Prostate gland (tissue), 2 donors: ENCODE data around the gene ZNF74. TPM values are rescaled to one million over a fixed set of nuclear protein-coding genes. Genes with fewer than 3 reads are reported as not detected.

Source experiments
- DNase-seq: peaks from one replicate; pipeline ENCODE4 v3.0.0-alpha.2; 2019; ENCODE audit warnings: low spot score
- H3K27ac ChIP-seq, 2 donors: fragments of 200-600 bp; sonication (generic); 2 replicates each; pipeline ENCODE4 v1.5.1; 2017 to 2019
- H3K27me3 ChIP-seq: fragments of 200-600 bp; sonication (generic); replicated peaks from 2 replicates; pipeline ENCODE4 v1.5.1; 2019; ENCODE audit not compliant: insufficient read depth
- H3K36me3 ChIP-seq, 2 donors: fragments of 200-600 bp; sonication (generic); 1 replicate in 1 of 2; 2 replicates in 1 of 2; pipeline versions ENCODE4 v1.5.1 to v1.8.1; 2017 to 2019
- H3K4me1 ChIP-seq: fragments of 200-600 bp; sonication (generic); replicated peaks from 2 replicates; pipeline ENCODE4 v1.5.1; 2019
- H3K4me3 ChIP-seq, 2 donors: fragments of 200-600 bp; sonication (generic); 2 replicates each; pipeline ENCODE4 v1.5.1; 2017 to 2019
- H3K9me3 ChIP-seq: fragments of 200-600 bp; sonication (generic); 2 replicates; pipeline ENCODE4 v1.5.1; 2017
- POLR2A ChIP-seq: fragments of 450-650 bp; IDR thresholded peaks from one replicate; pipeline ENCODE4 v1.6.1; 2016; ENCODE audit warnings: antibody characterized with exemption, mild to moderate bottlenecking
- POLR2AphosphoS5 ChIP-seq: sonication (generic); formaldehyde crosslinking; IDR thresholded peaks from one replicate; pipeline ENCODE4 v1.6.1; 2017; ENCODE audit warnings: antibody characterized with exemption
- WGBS: methylation state at CpG from one replicate; pipeline ENCODE4 v1.1.5; 2018; 5-methylcytosine and 5-hydroxymethylcytosine counted together
- intact Hi-C: fragments of 100-400 bp; cut with DNase I; formaldehyde crosslinking; loops from one replicate; pipeline ENCODE4 v1.14.2; 2022
- total RNA-seq, 2 donors: library from RNA; depleted of rRNA; stranded (reverse); fragments of >200 nt; gene quantifications; one replicate each; pipeline ENCODE4 v1.1.0, GENCODE V29; 2016
- TF ChIP-seq, protein P1 (sequence below), 4 experiments: fragments of 200-600 bp in 2 of 4; fragments of 450-650 bp in 2 of 4; sonication (generic) in 2 of 4; IDR thresholded peaks; 1 replicate in 3 of 4; 2 replicates in 1 of 4; pipeline ENCODE4 v1.5.1; 2016 to 2019; ENCODE audit warnings: antibody characterized with exemption in 4 of 4, mild to moderate bottlenecking in 2 of 4, moderate library complexity in 2 of 4

The ZNF74 gene
- total RNA-seq, 2 donors from 2014 or later: 17.0 to 41.6 TPM

- no peaks in the 10 kb centered on the region for H3K4me1 ChIP-seq
- TF ChIP-seq POLR2A (no peak), POLR2AphosphoS5 (no peak)
- TF ChIP-seq, protein P1, sequence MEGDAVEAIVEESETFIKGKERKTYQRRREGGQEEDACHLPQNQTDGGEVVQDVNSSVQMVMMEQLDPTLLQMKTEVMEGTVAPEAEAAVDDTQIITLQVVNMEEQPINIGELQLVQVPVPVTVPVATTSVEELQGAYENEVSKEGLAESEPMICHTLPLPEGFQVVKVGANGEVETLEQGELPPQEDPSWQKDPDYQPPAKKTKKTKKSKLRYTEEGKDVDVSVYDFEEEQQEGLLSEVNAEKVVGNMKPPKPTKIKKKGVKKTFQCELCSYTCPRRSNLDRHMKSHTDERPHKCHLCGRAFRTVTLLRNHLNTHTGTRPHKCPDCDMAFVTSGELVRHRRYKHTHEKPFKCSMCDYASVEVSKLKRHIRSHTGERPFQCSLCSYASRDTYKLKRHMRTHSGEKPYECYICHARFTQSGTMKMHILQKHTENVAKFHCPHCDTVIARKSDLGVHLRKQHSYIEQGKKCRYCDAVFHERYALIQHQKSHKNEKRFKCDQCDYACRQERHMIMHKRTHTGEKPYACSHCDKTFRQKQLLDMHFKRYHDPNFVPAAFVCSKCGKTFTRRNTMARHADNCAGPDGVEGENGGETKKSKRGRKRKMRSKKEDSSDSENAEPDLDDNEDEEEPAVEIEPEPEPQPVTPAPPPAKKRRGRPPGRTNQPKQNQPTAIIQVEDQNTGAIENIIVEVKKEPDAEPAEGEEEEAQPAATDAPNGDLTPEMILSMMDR (IDR thresholded peaks at IDR 0.05): no peak
- no peaks in the 10 kb centered on the region for H3K27me3 ChIP-seq
- no peaks in the 10 kb centered on the region for H3K9me3 ChIP-seq
- no peak overlapping the region for H3K27ac ChIP-seq
- WGBS: 94% methylated on average over 7 of the region's 7 CpGs
- DNase-seq: no peak
- intact Hi-C loops: no loop called here
- no peak overlapping the region for H3K4me3 ChIP-seq
- H3K36me3 ChIP-seq: no peaks in the 10 kb centered on the region
Observed at GRCh38 chr22:20421507-20421874, 27.5 kb downstream of the ZNF74 start.

GRCh38 chr22:20422271-20423007, 28.5 kb downstream of the ZNF74 start:
- H3K27ac ChIP-seq: no peak overlapping the region
- no peaks in the 10 kb centered on the region for H3K4me1 ChIP-seq
- WGBS: 51% methylated on average over 18 of the region's 21 CpGs
- no peaks in the 10 kb centered on the region for H3K36me3 ChIP-seq
- TF ChIP-seq POLR2A: no peak
- no peak for TF ChIP-seq POLR2AphosphoS5
- TF ChIP-seq, protein P1 (IDR thresholded peaks at IDR 0.05): no peak
- intact Hi-C loops: no loop called here
- DNase-seq: no peak
- no peaks in the 10 kb centered on the region for H3K9me3 ChIP-seq
- H3K4me3 ChIP-seq: no peak overlapping the region
- H3K27me3 ChIP-seq: no peaks in the 10 kb centered on the region

- H3K4me3 ChIP-seq: no peak overlapping the region
- TF ChIP-seq POLR2A (no peak), POLR2AphosphoS5 (no peak)
- TF ChIP-seq, protein P1 (IDR thresholded peaks at IDR 0.05): no peak
- H3K27me3 ChIP-seq: no peaks in the 10 kb centered on the region
- intact Hi-C loops: no loop called here
- no peaks in the 10 kb centered on the region for H3K4me1 ChIP-seq
- 45% methylated on average over 12 of the region's 20 CpGs for WGBS
- no peaks in the 10 kb centered on the region for H3K9me3 ChIP-seq
- no peaks in the 10 kb centered on the region for H3K36me3 ChIP-seq
- no peak overlapping the region for H3K27ac ChIP-seq
- no peak for DNase-seq
Observed at GRCh38 chr22:20423008-20423905, 29.3 kb downstream of the ZNF74 start.

GRCh38 chr22:20423906-20424551, 30.1 kb downstream of the ZNF74 start:
- Histone ChIP-seq H3K4me1 (no peaks in the 10 kb centered on the region), H3K4me3 (no peak overlapping the region), H3K27me3 (no peaks in the 10 kb centered on the region), H3K36me3 (no peaks in the 10 kb centered on the region), H3K27ac (no peak overlapping the region), H3K9me3 (no peaks in the 10 kb centered on the region)
- TF ChIP-seq POLR2A: no peak
- TF ChIP-seq, protein P1 (IDR thresholded peaks at IDR 0.05): no peak
- TF ChIP-seq POLR2AphosphoS5: no peak
- no peak for DNase-seq
- 69% methylated on average over 31 of the region's 31 CpGs for WGBS
- intact Hi-C loops: no loop called here
